Activated CD4-positive, CD25-positive, alpha-beta regulatory T cell (primary cell): ENCODE results near the gene UVSSA.
"Not testable (repeated sequence)": the region's sequence is repeated elsewhere in the genome, so short reads cannot be mapped to it uniquely, and the experiment has no call there.

Source experiments
- DNase-seq, 4 experiments: peaks; one replicate each; lab custom pipeline; 2025; lab: John Stamatoyannopoulos, UW

Gene UVSSA

DNA sequence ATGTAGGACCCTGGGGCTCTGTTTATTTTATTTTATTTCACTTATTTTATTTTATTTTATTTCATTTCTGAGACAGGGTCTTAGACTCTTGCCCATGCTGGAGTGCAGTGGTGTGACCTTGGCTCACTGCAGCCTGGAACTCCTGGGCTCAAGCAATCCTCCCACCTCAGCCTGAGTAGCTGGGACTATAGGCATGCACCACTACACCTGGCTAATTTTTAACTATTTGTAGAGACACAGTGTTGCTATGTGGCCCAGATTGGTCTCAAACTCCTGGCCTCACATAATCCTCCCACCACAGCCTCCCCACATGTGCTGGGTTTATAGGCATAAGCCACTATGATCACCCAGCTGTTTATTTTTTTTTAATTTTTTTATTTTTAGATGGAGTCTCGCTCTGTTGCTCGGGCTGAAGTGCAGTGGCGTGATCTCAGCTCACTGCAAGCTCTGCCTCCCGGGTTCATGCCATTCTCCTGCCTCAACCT is 96.7 kb downstream of the UVSSA start:
- not testable (repeated sequence) for DNase-seq
